TTC549 (cell line): Measurements from ENCODE around the gene ITLN1.
"Not testable (repeated sequence)": the region's sequence is repeated elsewhere in the genome, so short reads cannot be mapped to it uniquely, and the experiment has no call there.

Source experiments
- FAIRE-seq: peaks from 2 replicates; lab custom pipeline; 2012; peaks lifted over from hg19 to GRCh38; lab: Jason Lieb, UNC

ITLN1 gene

DNA sequence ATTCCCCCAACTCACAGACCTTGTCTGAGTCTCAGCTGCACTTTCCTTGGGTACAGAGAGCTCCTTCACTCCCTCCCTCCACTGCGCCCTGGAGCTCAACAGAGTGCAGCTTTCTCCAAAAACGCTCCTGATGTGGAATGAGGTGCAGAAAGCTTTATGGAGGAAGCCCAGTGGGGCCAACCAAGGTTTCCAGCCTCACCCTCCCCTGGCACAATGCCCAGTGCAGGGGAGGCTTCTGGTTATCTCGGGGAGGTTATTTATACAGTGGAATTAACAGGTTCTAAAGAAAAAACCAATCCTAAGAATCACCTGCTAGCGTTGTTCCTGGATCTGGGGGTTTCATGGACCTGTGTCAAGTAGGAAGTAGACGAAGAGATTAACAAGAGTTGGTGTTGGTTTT lies at the start of gene ITLN1:
Gene ITLN1 (minus strand): TSS at position 139 of the 400 bp plus-strand sequence. CDS start 303 bp downstream, outside the sequence.
- no peak for FAIRE-seq

DNA sequence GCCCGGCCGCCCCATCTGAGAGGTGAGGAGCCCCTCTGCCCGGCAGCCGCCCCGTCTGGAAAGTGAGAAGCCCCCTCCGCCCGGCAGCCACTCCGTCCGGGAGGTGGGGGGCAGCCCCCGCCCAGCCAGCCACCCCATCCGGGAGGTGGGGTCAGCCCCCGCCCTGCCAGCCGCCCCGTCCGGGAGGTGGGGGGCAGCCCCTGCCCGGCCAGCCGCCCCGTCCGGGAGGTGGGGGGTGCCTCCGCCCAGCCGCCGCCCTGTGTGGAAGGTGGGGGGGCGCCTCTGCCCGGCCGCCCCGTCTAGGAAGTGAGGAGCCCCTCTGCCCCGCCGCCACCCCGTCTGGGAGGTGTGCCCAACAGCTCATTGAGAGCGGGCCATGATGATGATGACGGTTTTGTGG lies 48.3 kb upstream of the ITLN1 start:
- not testable (repeated sequence) for FAIRE-seq

DNA sequence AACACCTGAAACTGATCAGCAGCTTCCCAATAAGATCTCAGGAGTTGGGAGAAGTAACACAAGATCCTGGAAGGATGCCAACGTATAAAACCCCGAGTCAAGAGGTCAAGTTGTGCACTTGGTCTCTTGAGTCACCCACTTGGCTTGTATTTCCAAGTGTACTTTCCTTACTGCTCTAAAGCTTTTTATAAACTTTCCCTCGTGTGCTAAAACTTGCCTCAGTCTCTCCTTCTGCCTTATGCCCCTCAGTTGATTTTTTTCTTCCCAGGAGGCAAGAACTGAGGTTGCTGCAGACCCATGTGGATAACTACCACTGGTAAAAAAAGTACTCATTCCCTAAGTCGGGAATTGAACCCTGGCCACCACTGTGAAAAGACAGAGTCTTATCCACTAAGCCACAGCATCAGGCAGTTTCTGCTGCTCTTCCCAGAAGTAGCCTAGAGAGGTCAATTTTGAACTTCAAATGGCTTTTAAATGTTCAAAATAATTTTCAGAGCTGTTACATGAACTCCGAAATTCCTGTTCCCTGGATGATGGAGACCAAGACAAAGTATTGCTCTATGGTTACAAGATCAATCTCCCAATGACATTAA lies 40.8 kb upstream of the ITLN1 start:
- FAIRE-seq, result no peak

DNA sequence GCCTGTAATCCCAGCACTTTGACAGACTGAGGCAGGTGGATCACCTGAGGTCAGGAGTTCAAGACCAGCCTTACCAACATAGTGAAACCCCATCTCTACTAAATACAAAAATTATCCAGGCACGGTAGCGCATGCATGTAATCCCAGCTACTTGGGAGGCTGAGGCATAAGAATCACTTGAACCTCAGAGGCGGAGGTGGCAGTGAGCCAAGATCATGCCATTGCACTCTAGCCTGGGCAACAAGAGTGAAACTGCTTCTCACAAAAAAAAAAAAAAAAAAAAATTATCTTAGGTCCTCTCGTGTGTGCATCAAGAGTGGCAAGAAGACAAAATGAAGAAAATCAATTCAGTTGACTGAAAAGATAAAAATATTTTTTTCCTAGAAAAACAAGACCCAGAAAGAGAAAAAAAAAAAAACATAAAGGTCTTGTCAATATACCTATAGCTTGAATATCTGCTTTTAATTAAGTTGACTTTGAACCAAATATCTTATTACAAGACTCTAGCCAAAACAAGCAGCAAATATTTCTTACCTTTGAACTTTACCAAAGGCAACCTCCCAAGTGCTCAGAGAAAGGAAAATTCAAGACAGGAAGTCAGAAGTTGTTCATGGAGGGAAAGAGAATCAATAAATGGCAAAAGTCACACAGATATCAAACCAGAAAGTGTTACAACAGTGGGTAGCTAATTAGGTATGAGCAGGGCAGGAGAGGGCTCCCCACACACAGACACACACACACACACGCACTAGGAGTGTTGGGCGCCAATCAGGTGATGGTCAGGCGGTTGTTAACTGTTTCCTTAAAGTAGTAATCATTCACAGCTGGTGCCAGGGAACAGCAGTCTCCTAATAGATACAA lies 40.0 kb upstream of the ITLN1 start:
- no peak for FAIRE-seq

DNA sequence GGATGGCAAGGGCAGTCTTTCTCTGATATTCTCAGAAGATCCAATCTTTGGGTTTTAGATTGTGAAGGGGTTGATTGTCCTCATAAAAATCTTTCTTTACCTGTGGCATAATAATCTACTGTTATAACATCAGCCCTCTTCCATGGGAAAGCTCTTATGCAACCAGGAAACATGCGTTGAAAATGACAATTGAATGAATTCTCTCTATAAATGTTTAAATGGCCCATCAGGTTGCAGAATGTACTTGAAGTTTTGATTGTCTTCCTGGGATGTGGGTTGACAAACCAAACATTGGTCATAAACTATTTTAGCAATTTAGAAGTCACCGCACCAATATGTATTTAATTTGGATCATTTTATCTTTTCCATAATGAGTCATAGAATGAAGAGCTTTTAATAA lies 31.7 kb upstream of the ITLN1 start:
- no peak for FAIRE-seq

DNA sequence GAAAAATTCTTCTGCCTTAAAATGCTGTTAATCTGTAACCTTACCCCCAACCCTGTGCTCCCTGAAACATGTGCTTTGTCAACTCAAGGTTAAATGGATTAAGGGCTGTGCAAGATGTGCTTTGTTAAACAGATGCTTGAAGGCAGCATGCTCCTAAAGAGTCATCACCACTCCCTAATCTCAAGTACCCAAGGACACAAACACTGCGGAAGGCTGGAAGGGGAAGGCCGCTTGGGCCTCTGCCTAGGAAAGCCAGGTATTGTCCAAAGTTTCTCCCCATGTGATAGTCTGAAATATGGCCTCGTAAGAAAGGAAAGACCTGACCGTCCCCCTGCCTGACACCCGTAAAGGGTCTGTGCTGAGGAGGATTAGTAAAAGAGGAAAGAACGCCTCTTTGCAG lies 28.2 kb upstream of the ITLN1 start:
- FAIRE-seq, result not testable (repeated sequence)

DNA sequence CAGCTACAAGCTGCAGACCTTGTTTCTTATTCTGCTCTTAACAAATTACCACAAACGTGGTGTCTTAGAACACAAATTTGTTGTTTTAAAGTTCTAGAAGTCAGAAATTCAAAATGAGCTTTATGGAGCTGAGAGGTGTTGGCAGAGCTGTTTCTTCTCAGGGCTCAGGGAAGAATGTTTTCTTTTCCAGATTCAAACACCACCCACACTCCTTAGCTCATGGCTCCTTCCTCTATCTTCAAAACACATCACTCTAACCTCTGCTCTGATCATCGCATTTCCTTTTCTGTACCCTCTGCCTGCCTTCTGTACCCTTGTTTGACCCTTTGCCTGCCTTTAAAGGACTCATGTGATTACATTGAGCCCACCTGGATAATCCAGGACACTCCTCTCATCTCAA lies 26.9 kb upstream of the ITLN1 start:
- FAIRE-seq, result no peak

DNA sequence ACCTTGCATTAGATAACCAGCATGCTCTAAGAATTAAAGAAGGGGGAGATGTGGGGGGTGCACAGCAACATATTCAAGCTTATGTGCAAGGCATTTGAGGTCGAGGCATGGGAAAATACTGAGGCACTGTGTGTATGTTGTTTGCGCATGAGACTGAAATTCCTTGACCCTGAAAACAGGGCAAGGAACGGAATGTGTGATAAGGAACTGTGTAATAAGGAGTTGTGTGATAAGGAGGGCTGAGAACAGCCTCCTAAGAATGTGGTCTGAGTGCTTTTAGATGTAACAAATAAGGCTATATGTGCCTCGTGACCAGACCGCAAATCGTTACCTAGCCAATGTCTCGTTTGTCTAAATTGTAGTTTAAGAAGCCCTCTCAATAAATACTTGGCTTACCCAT lies 26.5 kb upstream of the ITLN1 start:
- FAIRE-seq, result no peak

DNA sequence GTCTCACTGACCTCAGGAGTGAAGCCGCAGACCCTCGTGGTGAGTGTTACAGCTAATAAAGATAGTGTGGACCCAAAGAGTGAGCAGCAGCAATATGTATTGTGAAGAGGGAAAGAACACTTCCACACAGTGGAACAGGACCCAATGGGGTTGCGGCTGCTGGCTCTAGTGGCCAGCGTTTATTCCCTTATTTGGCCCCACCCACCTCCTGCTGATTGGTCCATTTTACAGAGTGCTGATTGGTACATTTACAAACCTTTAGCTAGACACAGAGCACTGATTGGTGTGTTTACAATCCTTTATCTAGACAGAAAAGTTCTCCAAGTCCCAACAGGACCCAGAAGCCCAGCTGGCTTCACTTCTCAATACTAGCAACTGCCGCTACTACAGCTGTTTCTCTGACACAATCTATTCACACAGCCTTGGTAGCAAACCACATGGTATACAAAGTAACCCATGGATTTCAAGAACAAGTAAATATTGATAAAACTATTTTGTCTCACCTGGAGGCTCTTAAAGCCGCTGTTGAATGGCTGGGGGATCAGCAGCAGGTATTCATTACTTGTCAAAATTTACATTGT lies 25.3 kb upstream of the ITLN1 start:
- FAIRE-seq, result no peak

DNA sequence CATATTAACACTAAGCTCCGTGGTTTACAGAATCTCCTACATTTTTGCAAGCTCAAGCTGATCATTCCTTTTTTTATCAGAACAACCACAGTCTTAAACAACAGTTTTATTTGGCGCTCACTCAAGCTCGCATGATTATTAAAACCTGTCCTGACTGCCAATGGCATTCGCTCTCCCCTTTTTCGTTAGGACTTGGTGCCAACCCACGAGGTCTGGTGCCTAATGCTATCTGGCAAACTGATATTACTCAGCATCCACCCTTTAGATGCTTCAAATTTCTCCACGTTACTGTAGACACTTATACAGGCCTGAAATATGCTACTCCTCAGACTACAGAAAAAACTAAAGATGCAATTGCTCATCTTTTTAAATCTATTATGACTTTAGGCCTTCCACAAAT lies 23.0 kb upstream of the ITLN1 start:
- no peak for FAIRE-seq

DNA sequence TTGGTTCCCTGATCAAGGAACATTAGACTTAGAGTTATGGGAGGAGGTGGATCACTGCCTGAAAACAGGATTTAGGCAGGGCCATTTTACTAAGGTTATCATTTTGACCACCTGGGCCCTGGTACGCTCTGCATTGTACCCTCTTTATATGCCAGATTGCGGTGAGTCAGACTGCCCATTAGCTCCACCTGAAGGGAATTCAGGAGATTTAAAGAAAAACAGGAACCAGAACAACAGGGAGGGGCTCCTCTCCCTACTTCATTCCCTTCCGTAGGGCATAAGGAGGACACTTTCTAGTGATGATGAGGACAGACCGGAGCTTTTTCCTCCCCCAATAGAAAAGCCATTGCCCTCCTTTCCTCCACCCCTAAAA lies 20.6 kb upstream of the ITLN1 start:
- no peak for FAIRE-seq

DNA sequence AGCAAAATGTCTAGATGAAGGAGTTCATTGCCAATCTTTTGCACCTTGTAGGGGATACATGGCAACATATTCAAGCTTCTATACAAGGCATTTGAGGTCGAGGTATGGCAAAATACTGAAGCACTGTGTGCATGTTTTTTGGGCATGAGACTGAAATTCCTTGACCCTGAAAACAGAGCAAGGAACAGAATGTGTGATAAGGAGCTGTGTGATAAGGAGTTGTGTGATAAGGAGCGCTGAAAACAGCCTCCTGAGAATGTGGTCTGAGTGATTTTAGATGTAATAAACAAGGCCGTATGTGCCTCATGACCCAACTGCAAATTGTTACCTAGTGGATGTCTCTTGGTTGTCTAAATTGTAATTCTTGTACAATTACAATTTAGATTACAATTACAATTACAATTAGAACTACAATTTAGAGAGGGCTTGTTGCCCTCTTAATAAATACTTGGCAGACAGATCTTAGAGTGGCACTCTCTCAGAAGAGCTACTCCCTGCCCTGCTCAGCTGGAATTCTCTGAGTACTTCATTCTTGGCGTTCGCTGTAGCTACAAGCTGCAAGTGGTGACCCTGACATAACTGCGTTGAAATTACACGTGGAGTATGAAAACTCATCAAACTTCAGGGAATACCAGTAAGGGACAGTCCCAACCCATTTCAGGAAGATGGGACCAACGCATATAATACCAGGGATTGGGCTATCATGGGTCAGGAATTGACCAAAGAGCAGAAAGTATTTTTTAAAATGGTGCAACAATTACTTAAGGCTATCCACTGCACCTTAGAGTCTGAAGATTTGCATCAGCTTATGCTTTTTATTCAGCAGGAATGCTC lies 20.0 kb upstream of the ITLN1 start:
- no peak for FAIRE-seq

DNA sequence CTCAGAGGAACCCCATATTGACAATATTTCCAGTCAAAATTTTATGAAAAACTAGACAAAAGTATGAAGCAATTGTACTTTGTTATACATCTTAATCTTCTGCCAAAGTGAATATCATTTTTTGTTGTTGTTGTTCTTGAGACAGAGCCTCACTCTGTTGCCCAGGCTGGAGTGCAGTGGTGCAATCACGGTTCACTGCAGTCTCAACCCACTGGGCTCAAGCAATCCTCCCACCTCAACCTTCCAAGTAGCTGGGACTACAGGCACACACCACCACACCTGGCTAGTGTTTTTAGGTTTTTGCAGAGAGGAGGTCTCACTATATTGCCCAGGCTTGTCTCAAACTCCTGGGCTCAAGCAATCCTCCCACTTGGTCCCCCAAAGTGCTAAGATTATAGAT lies 17.3 kb upstream of the ITLN1 start:
- not testable (repeated sequence) for FAIRE-seq

DNA sequence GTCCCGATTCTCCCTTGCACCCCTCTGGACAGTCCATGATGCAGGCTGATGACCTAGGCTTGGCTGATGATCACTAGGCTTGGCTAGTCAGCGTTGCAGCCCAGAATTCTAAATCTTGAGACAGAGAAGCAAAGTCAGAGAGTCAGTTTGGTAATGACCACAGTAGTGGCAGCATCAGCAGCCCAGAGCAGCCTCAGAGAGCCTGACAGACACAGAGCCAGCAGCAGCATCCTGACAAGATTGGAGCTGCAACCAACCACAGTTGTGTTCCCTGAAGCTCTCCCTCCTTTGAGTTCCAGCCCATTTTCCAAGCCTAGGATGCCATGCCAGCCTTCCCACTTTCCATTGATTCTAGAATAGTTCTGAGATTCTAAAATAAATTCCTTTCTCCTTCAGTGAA lies 16.8 kb upstream of the ITLN1 start:
- FAIRE-seq, result no peak

DNA sequence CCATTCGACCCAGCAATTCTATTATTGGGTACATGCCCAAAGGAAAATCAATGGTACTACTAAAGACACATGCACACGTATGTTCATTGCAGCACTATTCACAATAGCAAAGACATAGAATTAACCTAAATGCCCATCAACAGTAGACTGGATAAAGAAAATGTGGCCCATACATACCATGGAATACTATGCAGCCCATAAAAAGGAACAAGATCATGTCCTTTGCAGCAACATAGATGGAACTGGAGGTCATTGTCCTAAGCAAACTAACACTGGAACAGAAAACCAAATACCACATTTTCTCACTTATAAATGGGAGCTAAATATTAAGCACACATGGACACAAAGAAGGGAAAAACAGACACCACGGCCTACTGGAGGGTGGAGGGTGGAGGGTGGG lies 15.7 kb upstream of the ITLN1 start:
- FAIRE-seq, result not testable (repeated sequence)

DNA sequence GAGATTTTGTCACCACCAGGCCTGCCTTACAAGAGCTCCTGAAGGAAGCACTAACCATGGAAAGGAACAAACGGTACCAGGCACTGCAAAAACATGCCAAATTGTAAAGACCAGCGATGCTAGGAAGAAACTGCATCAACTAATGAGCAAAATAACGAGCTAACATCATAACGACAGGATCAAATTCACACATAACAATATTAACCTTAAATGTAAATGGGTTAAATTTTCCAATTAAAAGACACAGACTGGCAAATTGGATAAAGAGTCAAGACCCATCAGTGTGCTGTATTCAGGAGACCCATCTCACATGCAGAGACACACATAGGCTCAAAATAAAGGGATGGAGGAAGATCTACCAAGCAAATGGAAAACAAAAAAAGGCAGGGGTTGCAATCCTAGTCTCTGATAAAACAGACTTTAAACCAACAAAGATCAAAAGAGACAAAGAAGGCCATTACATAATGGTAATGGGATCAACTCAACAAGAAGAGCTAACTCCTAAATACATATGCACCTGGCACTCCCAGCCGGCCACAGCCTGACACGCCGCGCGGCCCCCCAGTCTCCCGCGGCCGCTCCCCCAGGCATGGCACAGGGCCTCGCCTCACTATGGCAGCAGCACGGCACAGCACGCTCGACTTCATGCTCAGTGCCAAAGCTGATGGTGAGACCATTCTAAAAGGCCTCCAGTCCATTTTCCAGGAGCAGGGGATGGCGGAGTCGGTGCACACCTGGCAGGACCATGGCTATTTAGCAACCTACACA lies 9.6 kb upstream of the ITLN1 start:
- FAIRE-seq, result not testable (repeated sequence)

DNA sequence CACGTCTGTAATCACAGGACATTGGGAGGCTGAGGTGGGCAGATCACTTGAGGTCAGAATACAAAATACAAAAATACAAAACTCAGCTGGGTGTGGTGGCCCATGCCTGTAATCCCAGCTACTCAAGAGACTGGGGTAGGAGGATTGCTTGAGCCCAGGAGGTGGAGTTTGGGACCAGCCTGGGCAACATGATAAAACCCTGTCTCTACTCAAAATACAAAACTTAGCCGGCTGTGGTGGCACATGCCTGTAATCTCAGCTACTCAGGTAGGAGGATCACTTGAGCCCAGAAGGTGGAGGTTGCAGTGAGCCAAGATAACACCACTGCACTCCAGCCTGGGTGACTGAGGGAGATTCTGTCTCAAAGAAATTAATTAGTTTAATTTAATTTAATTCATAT lies 6.5 kb upstream of the ITLN1 start:
- FAIRE-seq, result no peak

DNA sequence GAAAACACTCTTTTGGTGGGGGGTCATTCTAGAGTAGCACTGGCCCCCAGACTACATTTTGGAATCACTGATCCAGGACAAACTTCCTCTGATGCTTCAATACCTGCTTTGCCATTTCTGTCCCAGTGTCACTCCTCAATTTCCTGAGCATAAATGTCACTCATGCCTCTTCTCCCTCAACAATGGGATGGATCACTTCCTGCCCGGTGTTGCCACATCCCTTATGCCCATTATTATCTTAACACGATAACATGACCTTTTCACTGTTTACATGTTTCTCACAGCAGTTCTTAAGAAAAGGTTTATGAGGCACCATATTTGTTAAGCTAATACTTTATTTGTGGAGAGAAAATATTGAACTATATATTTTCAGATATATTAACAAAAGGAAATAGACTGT lies 3.9 kb upstream of the ITLN1 start:
- no peak for FAIRE-seq

DNA sequence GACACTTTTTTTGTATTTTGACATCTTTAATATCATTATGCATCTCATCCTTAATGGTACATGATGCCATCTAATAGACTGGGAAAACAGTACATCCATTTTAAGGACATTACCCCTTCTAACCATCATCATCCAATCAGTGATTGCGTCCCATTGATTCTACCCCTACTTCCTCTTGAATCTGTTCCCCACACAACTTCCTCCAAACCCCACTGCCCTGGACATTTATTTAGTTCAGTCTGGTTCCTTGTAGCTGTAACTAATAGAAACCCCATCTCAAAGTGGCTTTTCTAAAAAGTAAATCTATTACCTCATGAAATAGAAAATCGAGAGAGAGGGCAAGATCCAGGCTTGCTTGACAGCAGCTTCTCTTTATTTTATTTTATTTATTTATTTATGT lies 2.1 kb upstream of the ITLN1 start:
- no peak for FAIRE-seq

DNA sequence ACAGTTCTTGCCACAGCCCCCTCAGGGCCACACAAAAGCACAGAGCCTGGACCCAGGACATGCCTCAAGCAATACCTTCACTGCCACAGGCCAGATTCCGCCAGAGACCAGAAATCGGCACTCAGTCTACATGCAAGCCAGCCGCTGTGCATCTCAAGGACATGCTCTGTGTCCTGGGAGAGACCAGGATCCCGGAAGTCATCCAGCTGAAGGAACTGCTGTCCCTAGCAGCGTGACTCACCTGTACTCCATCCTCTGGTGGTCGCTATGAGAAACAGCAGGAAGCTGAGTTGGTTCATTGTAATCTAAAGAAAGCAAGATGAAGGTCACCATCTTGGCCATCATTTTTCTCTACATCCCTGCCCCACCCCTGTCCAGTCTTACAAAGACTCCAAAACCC lies 401 bp downstream of the ITLN1 start:
- FAIRE-seq, result no peak

DNA sequence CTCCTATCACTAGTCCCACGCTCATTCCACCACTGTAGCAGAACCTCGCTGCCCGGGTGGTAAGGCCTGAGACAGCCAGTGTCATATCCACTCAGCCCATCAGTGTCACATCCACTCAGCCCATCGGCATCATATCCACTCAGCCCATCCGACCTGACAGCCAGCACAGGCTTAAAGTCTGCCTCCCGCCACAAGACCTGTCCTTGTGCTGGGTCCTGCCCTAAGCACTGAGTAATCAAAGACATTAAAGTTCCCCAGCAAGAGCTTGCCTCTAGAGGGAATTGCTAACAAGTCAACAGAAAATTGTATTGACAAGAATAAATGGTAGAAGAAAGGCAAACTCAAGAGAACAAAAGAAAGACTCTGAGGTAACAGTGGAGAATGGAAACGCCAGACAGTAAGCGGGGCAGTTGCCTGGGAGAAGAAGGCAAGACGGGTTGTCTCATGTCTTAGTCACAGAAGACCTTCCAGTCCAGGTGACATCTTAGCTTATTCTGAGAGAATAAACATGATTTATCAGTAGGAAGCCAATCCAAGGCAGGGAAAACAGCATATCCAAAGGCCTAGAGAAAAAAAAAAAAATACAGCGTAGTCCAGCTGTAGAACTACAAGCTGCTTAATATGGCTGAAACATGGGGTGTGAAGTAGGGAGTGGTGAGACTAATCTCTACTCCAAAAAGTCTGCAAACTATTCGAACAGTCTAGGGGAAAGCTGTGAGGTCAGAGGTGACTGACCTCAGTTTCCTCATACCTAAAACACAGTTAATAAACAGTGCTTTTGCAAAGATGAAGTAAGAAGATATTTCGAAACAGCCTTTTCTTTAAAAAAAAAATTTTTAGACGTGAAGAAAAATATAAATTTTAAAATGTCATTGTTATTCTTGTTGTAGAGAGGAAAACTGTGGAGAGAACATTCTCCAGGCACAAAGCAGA lies 1.1 kb downstream of the ITLN1 start:
- no peak for FAIRE-seq
